Right atrium auricular region (tissue), 2 donors: ENCODE measurements around the gene CD151. TPM values are rescaled to one million over a fixed set of nuclear protein-coding genes. Genes with fewer than 3 reads are reported as not detected.
A peak's percentile ranks its signal among the peaks of the same experiment; 100 is the strongest.

Experiments
- DNase-seq: peaks from one replicate; pipeline ENCODE4 v3.0.0-alpha.2; 2019; ENCODE audit warnings: low spot score
- H3K27ac ChIP-seq, 2 donors: fragments of 200-600 bp; sonication (generic); 1 replicate in 1 of 2; 2 replicates in 1 of 2; pipeline ENCODE4 v1.5.1; 2016 to 2019
- H3K27me3 ChIP-seq, 2 donors: fragments of 200-600 bp; sonication (generic); one replicate each; pipeline versions ENCODE4 v1.5.1 to v1.6.0; 2017 to 2019
- H3K36me3 ChIP-seq: fragments of 200-600 bp; sonication (generic); one replicate; pipeline ENCODE4 v1.5.1; 2016
- H3K4me1 ChIP-seq, 2 donors: fragments of 200-600 bp; sonication (generic); one replicate each; pipeline versions ENCODE4 v1.5.1 to v1.6.0; 2017 to 2019
- H3K4me3 ChIP-seq, 2 donors: fragments of 200-600 bp; sonication (generic); 1 replicate in 1 of 2; 2 replicates in 1 of 2; pipeline ENCODE4 v1.5.1; 2017 to 2019; ENCODE audit warnings: mild to moderate bottlenecking in 1 of 2, moderate library complexity in 1 of 2
- H3K9me3 ChIP-seq, 2 donors: fragments of 200-600 bp; sonication (generic); one replicate each; pipeline ENCODE4 v1.5.1; 2019
- total RNA-seq, 2 donors: library from RNA; depleted of rRNA; stranded (reverse); fragments of >200 nt; gene quantifications; one replicate each; pipeline ENCODE4 v1.1.0, GENCODE V29; 2016
- TF ChIP-seq, protein P1 (sequence below), 2 donors: fragments of 200-600 bp; sonication (generic); IDR thresholded peaks; one replicate each; pipeline ENCODE4 v1.5.1; 2019; ENCODE audit warnings: antibody characterized with exemption in 2 of 2

The CD151 gene
- total RNA-seq, 2 donors from 2014 or later = 322 to 710 TPM

GRCh38 chr11:833114-833791, 501 bp downstream of the CD151 start:
- H3K27ac ChIP-seq = peak overlapping the region; percentile 92 to 95
- no peaks in the 10 kb centered on the region for H3K27me3 ChIP-seq
- TF ChIP-seq, protein P1, sequence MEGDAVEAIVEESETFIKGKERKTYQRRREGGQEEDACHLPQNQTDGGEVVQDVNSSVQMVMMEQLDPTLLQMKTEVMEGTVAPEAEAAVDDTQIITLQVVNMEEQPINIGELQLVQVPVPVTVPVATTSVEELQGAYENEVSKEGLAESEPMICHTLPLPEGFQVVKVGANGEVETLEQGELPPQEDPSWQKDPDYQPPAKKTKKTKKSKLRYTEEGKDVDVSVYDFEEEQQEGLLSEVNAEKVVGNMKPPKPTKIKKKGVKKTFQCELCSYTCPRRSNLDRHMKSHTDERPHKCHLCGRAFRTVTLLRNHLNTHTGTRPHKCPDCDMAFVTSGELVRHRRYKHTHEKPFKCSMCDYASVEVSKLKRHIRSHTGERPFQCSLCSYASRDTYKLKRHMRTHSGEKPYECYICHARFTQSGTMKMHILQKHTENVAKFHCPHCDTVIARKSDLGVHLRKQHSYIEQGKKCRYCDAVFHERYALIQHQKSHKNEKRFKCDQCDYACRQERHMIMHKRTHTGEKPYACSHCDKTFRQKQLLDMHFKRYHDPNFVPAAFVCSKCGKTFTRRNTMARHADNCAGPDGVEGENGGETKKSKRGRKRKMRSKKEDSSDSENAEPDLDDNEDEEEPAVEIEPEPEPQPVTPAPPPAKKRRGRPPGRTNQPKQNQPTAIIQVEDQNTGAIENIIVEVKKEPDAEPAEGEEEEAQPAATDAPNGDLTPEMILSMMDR (IDR thresholded peaks at IDR 0.05) = no peak
- H3K4me3 ChIP-seq = peak overlapping the region; percentile 55 to 81
- peaks cover 25% of the 10 kb centered on the region for H3K36me3 ChIP-seq
- peaks cover 0 to 87% of the 10 kb centered on the region in 2 donors for H3K4me1 ChIP-seq
- DNase-seq = peak; percentile 81
- H3K9me3 ChIP-seq = no peaks in the 10 kb centered on the region

DNA sequence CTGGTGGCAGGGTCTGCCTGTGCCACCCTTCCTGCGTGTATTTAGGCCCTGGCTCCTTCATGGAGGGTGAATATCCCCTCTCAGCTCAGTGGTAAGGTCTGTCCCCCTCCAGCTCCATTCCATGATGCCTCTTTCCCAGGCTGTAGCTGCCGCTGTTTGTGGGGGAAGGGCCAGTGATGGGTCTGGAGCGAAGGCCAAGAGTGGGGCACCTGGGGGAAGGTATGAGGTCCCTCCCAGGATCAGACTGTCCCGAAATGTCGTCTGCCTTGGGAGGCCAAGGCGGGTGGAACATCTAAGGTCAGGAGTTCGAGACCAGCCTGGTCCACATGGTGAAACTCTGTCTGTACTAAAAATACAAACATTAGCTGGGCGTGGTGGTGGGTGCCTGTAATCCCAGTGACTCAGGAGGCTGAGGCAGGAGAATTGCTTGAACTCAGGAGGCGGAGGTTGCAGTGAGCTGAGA, 1.1 kb downstream of the CD151 start:
- no peak for DNase-seq
- Histone ChIP-seq H3K27me3 (no peaks in the 10 kb centered on the region), H3K36me3 (peaks cover 31% of the 10 kb centered on the region), H3K4me1 (peaks cover 0 to 87% of the 10 kb centered on the region in 2 donors), H3K9me3 (no peaks in the 10 kb centered on the region), H3K4me3 (peak overlapping the region; percentile 55 to 81), H3K27ac (peak overlapping the region; percentile 92 to 95)
- TF ChIP-seq, protein P1 (IDR thresholded peaks at IDR 0.05) = no peak

- H3K4me1 ChIP-seq = peaks cover 0 to 86% of the 10 kb centered on the region in 2 donors
- peak overlapping the region; percentile 55 to 81 for H3K4me3 ChIP-seq
- H3K9me3 ChIP-seq = no peaks in the 10 kb centered on the region
- TF ChIP-seq, protein P1 (IDR thresholded peaks at IDR 0.05) = no peak
- no peaks in the 10 kb centered on the region for H3K27me3 ChIP-seq
- H3K36me3 ChIP-seq = peaks cover 39% of the 10 kb centered on the region
- DNase-seq = peak; percentile 82
- H3K27ac ChIP-seq = peak overlapping the region; percentile 92 to 95
These were observed 1.9 kb downstream of the CD151 start for GRCh38 chr11:834371-835316.

DNA sequence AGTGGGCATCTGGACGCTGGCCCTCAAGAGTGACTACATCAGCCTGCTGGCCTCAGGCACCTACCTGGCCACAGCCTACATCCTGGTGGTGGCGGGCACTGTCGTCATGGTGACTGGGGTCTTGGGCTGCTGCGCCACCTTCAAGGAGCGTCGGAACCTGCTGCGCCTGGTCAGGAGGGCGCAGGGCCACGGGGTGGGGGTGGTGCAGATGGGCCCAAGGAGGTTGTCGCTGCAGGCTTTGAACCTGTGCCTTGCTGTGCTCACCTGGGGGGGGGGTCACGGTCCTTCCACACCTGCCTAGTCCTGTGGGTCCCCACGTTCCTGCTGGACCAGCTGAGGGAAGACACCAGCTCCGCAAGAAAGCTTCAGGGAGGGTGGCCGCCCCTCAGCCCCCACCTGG, 3.5 kb downstream of the CD151 start:
- Histone ChIP-seq H3K4me3 (no peak overlapping the region), H3K4me1 (peaks cover 0 to 86% of the 10 kb centered on the region in 2 donors), H3K27me3 (no peaks in the 10 kb centered on the region), H3K9me3 (no peaks in the 10 kb centered on the region), H3K36me3 (peaks cover 51% of the 10 kb centered on the region), H3K27ac (peak overlapping the region; percentile 19 to 95)
- TF ChIP-seq, protein P1 (IDR thresholded peaks at IDR 0.05) = no peak
- no peak for DNase-seq

- TF ChIP-seq, protein P1 (IDR thresholded peaks at IDR 0.05) = no peak
- H3K27ac ChIP-seq = peak overlapping the region; percentile 19 to 35
- peaks cover 51% of the 10 kb centered on the region for H3K36me3 ChIP-seq
- H3K9me3 ChIP-seq = no peaks in the 10 kb centered on the region
- no peak overlapping the region for H3K4me3 ChIP-seq
- DNase-seq = no peak
- H3K27me3 ChIP-seq = no peaks in the 10 kb centered on the region
- peaks cover 0 to 86% of the 10 kb centered on the region in 2 donors for H3K4me1 ChIP-seq
These were observed 3.9 kb downstream of the CD151 start for GRCh38 chr11:836700-837099.
